ENCODE results near the gene NT5C1B. TPM values are rescaled to one million over a fixed set of nuclear protein-coding genes. Genes with fewer than 3 reads are reported as not detected.

Gene NT5C1B
- total RNA-seq (2022; extraction: Qiagen RNA extraction; ENCODE audit: low read depth), result not detected in 5 replicates

GRCh38 chr2:18589354-18589753 lies at the start of gene NT5C1B:
Gene NT5C1B (minus strand): TSS chr2:18589569. CDS start chr2:18589468, 101 bp downstream.

GRCh38 chr2:18560031-18560796 lies 29.2 kb downstream of the NT5C1B start, which contains the start of gene RDH14:
Gene RDH14 (minus strand): TSS chr2:18560653. CDS start chr2:18560572, 81 bp downstream.

Other genes starting within 250 kb of the NT5C1B start
- gene RDH14, start 28.9 kb downstream of the NT5C1B start, total RNA-seq (2022; extraction: Qiagen RNA extraction; ENCODE audit: low read depth), result 36.9 to 43.9 TPM (median 39.6 TPM) in 5 replicates